Lower lobe of right lung (tissue), 2 donors: Measurements from ENCODE around the gene RNF144A. TPM values are rescaled to one million over a fixed set of nuclear protein-coding genes. Genes with fewer than 3 reads are reported as not detected.

Source experiments
- ATAC-seq, 2 donors: fragments of 200-7000 bp; cut with Tn5 transposase; one replicate each; pipeline ENCODE4 v1.9.1; 2020 to 2022; ENCODE audit warnings: mild to moderate bottlenecking in 2 of 2, moderate library complexity in 2 of 2
- DNase-seq: peaks from one replicate; pipeline ENCODE4 v3.0.0-alpha.2; 2020
- H3K27ac ChIP-seq: fragments of 200-600 bp; one replicate; pipeline ENCODE4 v1.8.0; 2022
- H3K27me3 ChIP-seq: fragments of 200-600 bp; one replicate; pipeline ENCODE4 v1.8.0; 2022; ENCODE audit warnings: low read depth
- H3K36me3 ChIP-seq: fragments of 200-600 bp; one replicate; pipeline ENCODE4 v1.8.0; 2022; ENCODE audit warnings: mild to moderate bottlenecking
- H3K4me1 ChIP-seq: fragments of 200-600 bp; one replicate; pipeline ENCODE4 v1.8.0; 2022
- H3K4me3 ChIP-seq: fragments of 200-600 bp; one replicate; pipeline ENCODE4 v1.8.0; 2022; ENCODE audit warnings: mild to moderate bottlenecking
- H3K9me3 ChIP-seq: fragments of 200-600 bp; one replicate; pipeline ENCODE4 v1.8.0; 2022
- CTCF ChIP-seq: fragments of 200-600 bp; IDR thresholded peaks from one replicate; pipeline ENCODE4 v1.8.0; 2022; ENCODE audit warnings: antibody characterized with exemption, mild to moderate bottlenecking
- intact Hi-C: fragments of 100-400 bp; cut with DNase I; formaldehyde crosslinking; loops from one replicate; pipeline ENCODE4 v1.11.0; 2022
- total RNA-seq: library from RNA; stranded (reverse); fragmentation: NEBNext Ultra II Directional; extraction: Animal tissue kit (Norgen Biotek cat#: 25700); gene quantifications from one replicate; pipeline ENCODE4 v1.2.1, GENCODE V29; 2021
- donor health status: DM: no; HTN: yes; CAD: no; lungs with severe emphysema.

Gene RNF144A
- total RNA-seq, 1 donor from 2014 or later = 13.9 TPM

GRCh38 chr2:7061921-7062320 lies 144.7 kb downstream of the RNF144A start:
- no peak overlapping the region for H3K4me3 ChIP-seq
- no peaks in the 10 kb centered on the region for H3K36me3 ChIP-seq
- TF ChIP-seq CTCF = no peak
- intact Hi-C loops = no loop called here
- DNase-seq = no peak
- no peak overlapping the region for H3K27ac ChIP-seq
- H3K4me1 ChIP-seq = peaks cover 13% of the 10 kb centered on the region
- no peaks in the 10 kb centered on the region for H3K27me3 ChIP-seq
- no peak for ATAC-seq
- no peaks in the 10 kb centered on the region for H3K9me3 ChIP-seq

- H3K27me3 ChIP-seq = no peaks in the 10 kb centered on the region
- H3K4me1 ChIP-seq = peaks cover 3% of the 10 kb centered on the region
- no peak overlapping the region for H3K27ac ChIP-seq
- no peaks in the 10 kb centered on the region for H3K9me3 ChIP-seq
- intact Hi-C loops = no loop called here
- ATAC-seq (no peak), DNase-seq (no peak)
- no peak overlapping the region for H3K4me3 ChIP-seq
- no peak for TF ChIP-seq CTCF
- no peaks in the 10 kb centered on the region for H3K36me3 ChIP-seq
Measured at GRCh38 chr2:7063789-7064188, 146.6 kb downstream of the RNF144A start.

DNA sequence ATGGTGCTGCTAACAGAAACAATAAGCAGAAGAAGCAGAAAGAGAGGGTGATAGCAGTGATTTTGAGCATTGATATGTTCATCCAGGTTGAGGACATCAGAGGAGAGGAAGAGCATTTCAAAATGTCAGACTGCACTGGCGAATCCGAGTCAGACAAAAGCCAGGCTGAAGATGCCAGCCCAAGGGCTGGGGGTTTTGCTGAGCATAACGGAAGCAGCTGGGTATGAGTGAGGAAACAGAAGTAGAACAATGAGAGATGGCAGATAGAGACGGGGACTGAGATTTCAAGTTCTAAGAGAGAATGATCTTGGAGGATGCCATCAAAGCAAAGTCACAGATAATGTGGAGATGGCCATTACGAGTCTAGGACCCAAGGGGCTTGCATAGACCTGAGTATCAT lies 151.2 kb downstream of the RNF144A start:
- intact Hi-C loops = no loop called here
- Histone ChIP-seq H3K9me3 (no peaks in the 10 kb centered on the region), H3K4me1 (no peaks in the 10 kb centered on the region), H3K27me3 (no peaks in the 10 kb centered on the region), H3K27ac (no peak overlapping the region), H3K4me3 (no peak overlapping the region), H3K36me3 (no peaks in the 10 kb centered on the region)
- ATAC-seq (no peak), DNase-seq (no peak)
- TF ChIP-seq CTCF = no peak

DNA sequence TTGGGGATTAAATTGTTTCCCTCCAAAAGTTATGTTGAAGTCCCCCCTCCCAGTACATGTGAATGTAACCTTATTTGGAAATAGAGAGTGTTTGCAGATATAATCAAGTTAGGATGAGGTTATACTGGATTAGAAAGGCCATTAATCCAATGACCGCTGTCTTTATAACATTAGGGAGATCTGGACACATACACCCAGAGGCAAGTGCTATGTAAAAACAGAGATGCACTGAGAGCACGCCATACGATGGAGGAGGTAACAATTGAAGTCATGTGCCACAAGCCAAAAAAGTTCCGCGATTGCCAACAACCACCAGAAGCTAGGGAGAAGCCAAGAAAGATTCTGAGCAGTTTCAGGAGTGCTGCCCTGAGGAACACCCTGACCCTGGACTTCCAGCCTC lies 153.3 kb downstream of the RNF144A start:
- H3K9me3 ChIP-seq = no peaks in the 10 kb centered on the region
- H3K4me1 ChIP-seq = no peaks in the 10 kb centered on the region
- no peak overlapping the region for H3K27ac ChIP-seq
- intact Hi-C loops = no loop called here
- H3K36me3 ChIP-seq = no peaks in the 10 kb centered on the region
- H3K27me3 ChIP-seq = no peaks in the 10 kb centered on the region
- ATAC-seq = no peak
- no peak overlapping the region for H3K4me3 ChIP-seq
- no peak for TF ChIP-seq CTCF
- DNase-seq = no peak

- Histone ChIP-seq H3K36me3 (no peaks in the 10 kb centered on the region), H3K4me1 (no peaks in the 10 kb centered on the region), H3K4me3 (no peak overlapping the region), H3K27ac (no peak overlapping the region), H3K27me3 (no peaks in the 10 kb centered on the region), H3K9me3 (no peaks in the 10 kb centered on the region)
- intact Hi-C loops = no loop called here
- TF ChIP-seq CTCF = no peak
- DNase-seq (no peak), ATAC-seq (no peak)
Measured at GRCh38 chr2:7071154-7071553, 153.9 kb downstream of the RNF144A start.
